ENCODE results near the gene SMDT1. TPM values are rescaled to one million over a fixed set of nuclear protein-coding genes. Genes with fewer than 3 reads are reported as not detected.

The SMDT1 gene
- total and polyA plus RNA-seq, 2 experiments from 2014 or later, result 4.9 to 97.9 TPM

GRCh38 chr22:42083119-42083518, 3.6 kb downstream of the SMDT1 start:
- no peak for TF ChIP-seq REST (IDR thresholded peaks at IDR 0.05; ENCODE audit: unreplicated experiment)
- no peak for TF ChIP-seq POLR2AphosphoS5 (IDR thresholded peaks at IDR 0.05; ENCODE audit: low read depth)
- TF ChIP-seq CREB1 (CRISPR knock-in tag; IDR thresholded peaks at IDR 0.05; ENCODE audit: low read depth), result no peak
- TF ChIP-seq ZNF331 (CRISPR knock-in tag; IDR thresholded peaks at IDR 0.05; ENCODE audit: low read depth), result no peak
- no peak for TF ChIP-seq EZH2 (IDR thresholded peaks at IDR 0.05; ENCODE audit: low read depth, unreplicated experiment)
- H3K27ac ChIP-seq (ENCODE audit: low read depth), result no peak overlapping the region
- Mint-ChIP-seq H3K36me3 (ENCODE audit: low read depth) (peaks cover 49% of the 10 kb centered on the region), H3K9me3 (no peaks in the 10 kb centered on the region), H3K4me1 (peaks cover 16% of the 10 kb centered on the region; the same call in 2 of the 3 replicates), H3K27me3 (ENCODE audit: insufficient read depth, low read depth, poor library complexity) (peaks cover 13% of the 10 kb centered on the region), H3K27ac (no peak overlapping the region), H3K4me3 (no peak overlapping the region)
- no peaks in the 10 kb centered on the region for H3K9me2 ChIP-seq (ENCODE audit: insufficient read depth)
- H3K36me3 ChIP-seq (ENCODE audit: insufficient read depth), result peaks cover 20% of the 10 kb centered on the region
- no peak overlapping the region for H3K4me2 ChIP-seq
- H2AFZ ChIP-seq, result no peak overlapping the region
- H3K79me2 ChIP-seq (replicated peaks; ENCODE audit: insufficient read depth), result peaks cover 17% of the 10 kb centered on the region; the same call in 1 of the 2 replicates
- no peak for ATAC-seq
- no peaks in the 10 kb centered on the region; the same call in 1 of the 2 replicates for H3K4me1 ChIP-seq (ENCODE audit: insufficient read depth)
- H3F3A ChIP-seq (replicated peaks; ENCODE audit: low read depth), result peaks cover 4% of the 10 kb centered on the region
- no peaks in the 10 kb centered on the region for H3K27me3 ChIP-seq (ENCODE audit: insufficient read depth)
- no peak overlapping the region for H3K4me3 ChIP-seq
- peaks cover 11% of the 10 kb centered on the region; the same call in 1 of the 2 replicates for H4K20me1 ChIP-seq (replicated peaks; ENCODE audit: insufficient read depth)
- no peak for DNase-seq (ENCODE audit: low spot score)

DNA sequence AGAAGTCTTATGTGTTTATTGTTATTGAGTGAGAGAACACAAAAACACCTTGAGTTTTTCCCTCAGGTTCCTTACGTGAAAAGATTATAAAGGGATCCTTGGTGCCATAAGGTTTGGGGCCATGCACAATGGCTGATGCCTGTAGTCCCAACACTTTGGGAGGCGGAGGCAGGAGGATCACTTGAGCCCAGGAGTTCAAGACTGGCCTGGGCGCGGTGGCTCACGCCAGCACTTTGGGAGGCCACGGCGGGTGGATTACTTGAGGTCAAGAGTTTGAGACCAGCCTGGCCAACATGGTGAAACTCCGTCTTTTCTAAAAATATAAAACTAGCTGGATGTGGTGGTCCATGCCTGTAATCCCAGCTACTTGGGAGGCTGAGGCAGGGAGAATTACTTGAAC, 5.4 kb downstream of the SMDT1 start:
- H3K4me2 ChIP-seq, result no peak overlapping the region
- Mint-ChIP-seq H3K4me3 (no peak overlapping the region), H3K36me3 (ENCODE audit: low read depth) (peaks cover 62% of the 10 kb centered on the region), H3K4me1 (peaks cover 10% of the 10 kb centered on the region; the same call in 2 of the 3 replicates), H3K9me3 (peaks cover 9% of the 10 kb centered on the region), H3K27me3 (ENCODE audit: insufficient read depth, low read depth, poor library complexity) (peaks cover 10% of the 10 kb centered on the region), H3K27ac (no peak overlapping the region)
- H3K9me2 ChIP-seq (ENCODE audit: insufficient read depth), result no peaks in the 10 kb centered on the region
- no peaks in the 10 kb centered on the region; the same call in 1 of the 2 replicates for H3F3A ChIP-seq (replicated peaks; ENCODE audit: low read depth)
- H3K36me3 ChIP-seq (ENCODE audit: insufficient read depth), result peaks cover 24% of the 10 kb centered on the region
- H2AFZ ChIP-seq, result no peak overlapping the region
- no peak for DNase-seq (ENCODE audit: low spot score)
- no peak for ATAC-seq
- H3K79me2 ChIP-seq (replicated peaks; ENCODE audit: insufficient read depth), result peaks cover 35% of the 10 kb centered on the region
- H3K4me1 ChIP-seq (ENCODE audit: insufficient read depth), result no peaks in the 10 kb centered on the region; the same call in 1 of the 2 replicates
- no peaks in the 10 kb centered on the region for H3K27me3 ChIP-seq (ENCODE audit: insufficient read depth)
- H3K27ac ChIP-seq (ENCODE audit: low read depth), result no peak overlapping the region
- peaks cover 19% of the 10 kb centered on the region for H4K20me1 ChIP-seq (replicated peaks; ENCODE audit: insufficient read depth)
- no peak for TF ChIP-seq ZNF462 (CRISPR knock-in tag; IDR thresholded peaks at IDR 0.05)
- TF ChIP-seq REST (IDR thresholded peaks at IDR 0.05; ENCODE audit: unreplicated experiment), result no peak
- no peak for TF ChIP-seq EZH2phosphoT487 (IDR thresholded peaks at IDR 0.05; ENCODE audit: unreplicated experiment)
- TF ChIP-seq JUNB (IDR thresholded peaks at IDR 0.05; ENCODE audit: unreplicated experiment), result no peak
- TF ChIP-seq EZH2 (IDR thresholded peaks at IDR 0.05; ENCODE audit: low read depth, unreplicated experiment), result no peak
- TF ChIP-seq ZNF331 (CRISPR knock-in tag; IDR thresholded peaks at IDR 0.05; ENCODE audit: low read depth), result no peak
- no peak overlapping the region for H3K4me3 ChIP-seq

All from GM23338 (cell line).